ENCODE results near the gene EPM2AIP1. TPM values are rescaled to one million over a fixed set of nuclear protein-coding genes. Genes with fewer than 3 reads are reported as not detected.

The EPM2AIP1 gene
- total and polyA plus RNA-seq, 5 experiments from 2014 or later, result 5.1 to 43.5 (median 6.1) TPM

GRCh38 chr3:36942638-36943248, 50.2 kb downstream of the EPM2AIP1 start:
- no peaks in the 10 kb centered on the region for H3K27me3 Mint-ChIP-seq
- peak overlapping the region in 4 of 10 donors; percentile 12 to 34 (median 23) for H3K4me3 Mint-ChIP-seq

DNA sequence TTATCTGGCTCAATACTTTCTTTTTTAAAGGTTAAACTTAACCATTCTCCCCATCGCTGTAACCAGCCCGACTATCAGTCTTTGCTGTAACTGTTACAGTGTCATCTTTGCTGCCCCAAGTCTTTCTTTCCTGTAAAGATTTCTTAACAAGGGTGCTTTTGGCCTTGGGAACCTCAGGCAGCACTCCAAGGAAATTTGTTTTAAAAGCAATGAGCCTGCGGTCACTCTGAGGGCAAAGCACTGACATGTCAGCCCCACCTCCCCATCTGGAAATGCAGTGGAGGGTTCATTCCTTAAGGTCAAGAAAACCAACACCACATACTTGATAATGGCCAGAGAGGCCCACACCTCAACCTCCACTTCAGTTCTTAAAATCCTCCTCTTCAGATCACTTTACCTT, 51.3 kb downstream of the EPM2AIP1 start:
- DNase-seq (no peak), ATAC-seq (no peak)
- H3K36me3 Mint-ChIP-seq, result peaks cover 0 to 2% (median 0%) of the 10 kb centered on the region in 3 donors
- H3K9me3 Mint-ChIP-seq, result peaks cover 0 to 4% (median 0%) of the 10 kb centered on the region in 9 donors
- H3K27me3 Mint-ChIP-seq, result no peaks in the 10 kb centered on the region
- H3K4me3 Mint-ChIP-seq, result peak overlapping the region in 2 of 10 donors; percentile 11 to 12
- H3K27ac Mint-ChIP-seq, result peak overlapping the region in 3 of 10 donors; percentile 3 to 46 (median 11)
- peaks cover 7 to 25% (median 18%) of the 10 kb centered on the region in 4 donors for H3K4me1 Mint-ChIP-seq
- POLR2A ChIA-PET, result no interaction called here

More at GRCh38 chr3:36942638-36943248, 50.2 kb downstream of the EPM2AIP1 start:
- peaks cover 0 to 13% (median 2%) of the 10 kb centered on the region in 9 donors for H3K9me3 Mint-ChIP-seq
- DNase-seq, result no peak
- no peak overlapping the region for H3K27ac Mint-ChIP-seq
- ATAC-seq, result no peak
- peaks cover 6 to 25% (median 18%) of the 10 kb centered on the region in 4 donors for H3K4me1 Mint-ChIP-seq
- POLR2A ChIA-PET, result interaction anchor here (0.6 to 3.4 kb wide), 6 partner anchors 9 to 66 kb away, joined by 3 to 35 read pairs (median 3); partner anchors contain the start of genes EPM2AIP1 and MLH1
- peaks cover 0 to 7% (median 0%) of the 10 kb centered on the region in 3 donors for H3K36me3 Mint-ChIP-seq

- Mint-ChIP-seq H3K27ac (peak overlapping the region in 2 of 10 donors; percentile 17 to 77), H3K4me1 (peaks cover 7 to 25% (median 18%) of the 10 kb centered on the region in 4 donors), H3K36me3 (peaks cover 0 to 1% (median 0%) of the 10 kb centered on the region in 3 donors), H3K27me3 (no peaks in the 10 kb centered on the region), H3K4me3 (no peak overlapping the region), H3K9me3 (peaks cover 0 to 3% (median 0%) of the 10 kb centered on the region in 9 donors)
- no peak for ATAC-seq
- POLR2A ChIA-PET, result interaction anchor here (0.9 to 1.1 kb wide), 2 partner anchors 44 to 46 kb away, joined by 3 read pairs; no protein-coding TSS in a partner anchor
- no peak for DNase-seq
These were observed 51.8 kb downstream of the EPM2AIP1 start for GRCh38 chr3:36941162-36941561.

DNA sequence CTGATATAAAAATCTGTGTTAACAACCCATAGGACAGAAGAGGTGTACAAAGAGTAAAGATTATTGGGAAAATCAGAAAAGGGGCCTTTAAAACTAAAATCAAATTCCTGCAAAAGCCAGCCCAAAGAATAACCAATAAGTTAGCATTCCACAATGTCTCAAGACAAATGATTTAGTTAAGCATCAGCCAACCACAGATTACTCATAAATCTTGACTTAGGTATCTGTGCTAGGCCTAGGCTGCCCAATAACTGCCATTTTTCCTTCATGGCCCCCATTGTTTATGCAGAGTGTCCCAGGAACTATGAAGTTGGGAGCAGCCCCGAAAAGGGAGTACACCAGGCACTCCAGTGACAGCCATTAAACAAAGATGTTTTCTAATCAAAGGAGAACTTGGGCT, 55.4 kb downstream of the EPM2AIP1 start:
- Mint-ChIP-seq H3K4me1 (peaks cover 0 to 15% (median 13%) of the 10 kb centered on the region in 4 donors), H3K4me3 (no peak overlapping the region), H3K27ac (peak overlapping the region in 2 of 10 donors; percentile 13 to 20), H3K9me3 (no peaks in the 10 kb centered on the region), H3K27me3 (no peaks in the 10 kb centered on the region), H3K36me3 (peaks cover 0 to 1% (median 0%) of the 10 kb centered on the region in 3 donors)
- ATAC-seq (no peak), DNase-seq (no peak)
- POLR2A ChIA-PET, result no interaction called here

Other genes starting within 250 kb of the EPM2AIP1 start
- gene DCLK3, start 228.6 kb downstream of the EPM2AIP1 start, total RNA-seq, result not detected
- gene DCLK3, start 228.6 kb downstream of the EPM2AIP1 start, polyA plus RNA-seq, result not detected
- gene TRANK1, start 48.1 kb downstream of the EPM2AIP1 start, total RNA-seq, result 10 to 100 TPM; 84.5 to 92.3 TPM
- gene TRANK1, start 48.1 kb downstream of the EPM2AIP1 start, polyA plus RNA-seq, result 10 to 100 TPM; 16.0 to 20.3 (median 17.9) TPM
- gene MLH1, start 387 bp upstream of the EPM2AIP1 start, total RNA-seq, result 10 to 100 TPM; 34.6 to 36.1 TPM
- gene MLH1, start 387 bp upstream of the EPM2AIP1 start, polyA plus RNA-seq, result 10 to 100 TPM; 17.1 to 24.4 (median 24.0) TPM
- gene LRRFIP2, start 181.5 kb upstream of the EPM2AIP1 start, total RNA-seq, result 10 to 100 TPM; 33.0 to 34.0 TPM
- 10 to 100 TPM; 11.2 to 14.6 (median 12.3) TPM for gene LRRFIP2, start 181.5 kb upstream of the EPM2AIP1 start, polyA plus RNA-seq

Data from naive thymus-derived CD8-positive, alpha-beta T cell (primary cell).